Smooth muscle cell (in vitro differentiated cells): ENCODE results near the gene CEP85L. TPM values are rescaled to one million over a fixed set of nuclear protein-coding genes. Genes with fewer than 3 reads are reported as not detected.

Source experiments
- DNase-seq: peaks from one replicate; lab custom pipeline; 2025; ENCODE audit not compliant: unreplicated experiment; lab: John Stamatoyannopoulos, UW
- H2AFZ ChIP-seq: fragments of 200-600 bp; sonication (generic); 2 replicates; pipeline ENCODE4 v1.6.0; 2016; ENCODE audit warnings: antibody characterized with exemption, low read depth, mild to moderate bottlenecking
- H3F3A ChIP-seq: fragments of 200-600 bp; sonication (generic); 2 replicates; pipeline ENCODE4 v1.6.0; 2017; ENCODE audit warnings: antibody characterized with exemption, low read depth
- H3K27ac ChIP-seq: fragments of 200-600 bp; sonication (generic); 2 replicates; pipeline ENCODE4 v1.5.1; 2016; ENCODE audit warnings: low read depth, mild to moderate bottlenecking
- H3K27me3 ChIP-seq: fragments of 200-600 bp; sonication (generic); 2 replicates; pipeline ENCODE4 v1.6.1; 2016; ENCODE audit warnings: low read depth, mild to moderate bottlenecking
- H3K36me3 ChIP-seq: fragments of 200-600 bp; sonication (generic); 2 replicates; pipeline ENCODE4 v1.5.1; 2016; ENCODE audit warnings: low read depth
- H3K4me1 ChIP-seq: fragments of 200-600 bp; sonication (generic); 2 replicates; pipeline ENCODE4 v1.5.1; 2016; ENCODE audit warnings: low read depth
- H3K4me2 ChIP-seq: fragments of 200-600 bp; sonication (generic); 2 replicates; pipeline ENCODE4 v1.6.0; 2016; ENCODE audit warnings: mild to moderate bottlenecking
- H3K4me3 ChIP-seq: fragments of 200-600 bp; sonication (generic); 2 replicates; pipeline ENCODE4 v1.5.1; 2016; ENCODE audit warnings: mild to moderate bottlenecking
- H3K79me2 ChIP-seq: fragments of 200-600 bp; sonication (generic); 2 replicates; pipeline ENCODE4 v1.6.0; 2016; ENCODE audit warnings: low read depth, mild to moderate bottlenecking
- H3K9ac ChIP-seq: fragments of 200-600 bp; sonication (generic); 2 replicates; pipeline ENCODE4 v1.6.0; 2016; ENCODE audit warnings: low read depth
- H3K9me3 ChIP-seq: fragments of 200-600 bp; sonication (generic); replicated peaks from 2 replicates; pipeline ENCODE4 v1.5.1; 2016; ENCODE audit warnings: low read depth
- H4K20me1 ChIP-seq: fragments of 200-600 bp; sonication (generic); 2 replicates; pipeline ENCODE4 v1.6.0; 2016; ENCODE audit warnings: low read depth
- WGBS: methylation state at CpG from one replicate; pipeline ENCODE4 v1.1.7; 2016; ENCODE audit warnings: low lambda C conversion rate; 5-methylcytosine and 5-hydroxymethylcytosine counted together
- polyA plus RNA-seq: library from polyadenylated mRNA; unstranded; fragments of >200 nt; fragmentation: Nextera tagmentation; extraction: Ambion mirVana; gene quantifications from 2 replicates; pipeline ENCODE4 v1.2.1, GENCODE V29; 2016
- total RNA-seq: library from RNA; depleted of rRNA; stranded (reverse); fragments of >200 nt; gene quantifications from 2 replicates; pipeline ENCODE4 v1.2.3, GENCODE V29; 2014
- TF ChIP-seq, protein P1 (sequence below): fragments of 200-600 bp; sonication (generic); IDR thresholded peaks from 2 replicates; pipeline ENCODE4 v1.5.1; 2017; ENCODE audit warnings: borderline replicate concordance, mild to moderate bottlenecking, antibody characterized with exemption; ENCODE audit not compliant: insufficient read depth, poor library complexity, severe bottlenecking

The CEP85L gene
- total and polyA plus RNA-seq, 2 experiments from 2014 or later, result 36.5 to 65.6 TPM

DNA sequence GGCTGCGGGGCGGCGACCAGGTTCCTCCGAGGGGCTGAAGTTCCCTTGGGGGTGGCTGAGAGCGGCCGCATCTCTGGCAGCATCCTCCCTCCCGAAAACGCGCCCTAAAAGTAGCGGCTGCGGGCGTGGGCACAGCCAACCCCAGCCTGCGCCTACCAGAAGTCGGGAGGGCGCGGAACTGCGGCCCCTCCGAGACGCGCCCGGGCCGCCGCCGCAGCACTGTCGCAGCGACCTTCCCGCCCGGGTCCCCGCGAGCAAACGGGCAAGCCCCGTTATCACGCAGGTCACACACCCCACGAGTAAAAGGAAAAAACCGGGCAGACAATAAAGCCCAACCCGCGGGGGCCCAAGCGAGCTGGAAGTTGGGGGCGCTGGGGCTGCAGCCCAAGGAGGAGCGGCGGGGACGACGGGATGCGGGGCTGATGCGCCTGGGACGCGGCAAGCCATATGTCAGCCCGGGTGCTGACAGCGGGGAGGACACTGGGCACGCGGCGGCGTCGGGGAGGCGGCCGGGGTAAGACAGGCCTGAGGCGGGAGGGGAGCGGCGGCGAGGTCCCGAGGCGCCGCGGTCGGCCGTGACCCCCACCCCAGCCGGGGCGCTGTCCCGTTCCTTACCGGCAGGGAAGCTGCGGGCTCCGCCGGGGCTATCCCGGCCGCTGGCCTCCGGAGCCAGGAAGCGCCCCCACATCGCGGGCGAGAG lies 659 bp downstream of the CEP85L start:
- DNase-seq, result peak; percentile 36
- Histone ChIP-seq H3K79me2 (peaks cover 51% of the 10 kb centered on the region), H3K4me1 (peaks cover 14% of the 10 kb centered on the region), H4K20me1 (peaks cover 13% of the 10 kb centered on the region), H3K36me3 (no peaks in the 10 kb centered on the region), H3K9me3 (no peaks in the 10 kb centered on the region), H3K9ac (peak overlapping the region; percentile 85), H3F3A (no peaks in the 10 kb centered on the region), H2AFZ (peak overlapping the region; percentile 56), H3K27ac (peak overlapping the region; percentile 88), H3K4me2 (peak overlapping the region; percentile 85), H3K4me3 (peak overlapping the region; percentile 96), H3K27me3 (no peaks in the 10 kb centered on the region)
- under 1% methylated on average over 53 of the region's 80 CpGs for WGBS
- TF ChIP-seq, protein P1, sequence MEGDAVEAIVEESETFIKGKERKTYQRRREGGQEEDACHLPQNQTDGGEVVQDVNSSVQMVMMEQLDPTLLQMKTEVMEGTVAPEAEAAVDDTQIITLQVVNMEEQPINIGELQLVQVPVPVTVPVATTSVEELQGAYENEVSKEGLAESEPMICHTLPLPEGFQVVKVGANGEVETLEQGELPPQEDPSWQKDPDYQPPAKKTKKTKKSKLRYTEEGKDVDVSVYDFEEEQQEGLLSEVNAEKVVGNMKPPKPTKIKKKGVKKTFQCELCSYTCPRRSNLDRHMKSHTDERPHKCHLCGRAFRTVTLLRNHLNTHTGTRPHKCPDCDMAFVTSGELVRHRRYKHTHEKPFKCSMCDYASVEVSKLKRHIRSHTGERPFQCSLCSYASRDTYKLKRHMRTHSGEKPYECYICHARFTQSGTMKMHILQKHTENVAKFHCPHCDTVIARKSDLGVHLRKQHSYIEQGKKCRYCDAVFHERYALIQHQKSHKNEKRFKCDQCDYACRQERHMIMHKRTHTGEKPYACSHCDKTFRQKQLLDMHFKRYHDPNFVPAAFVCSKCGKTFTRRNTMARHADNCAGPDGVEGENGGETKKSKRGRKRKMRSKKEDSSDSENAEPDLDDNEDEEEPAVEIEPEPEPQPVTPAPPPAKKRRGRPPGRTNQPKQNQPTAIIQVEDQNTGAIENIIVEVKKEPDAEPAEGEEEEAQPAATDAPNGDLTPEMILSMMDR, result no peak

DNA sequence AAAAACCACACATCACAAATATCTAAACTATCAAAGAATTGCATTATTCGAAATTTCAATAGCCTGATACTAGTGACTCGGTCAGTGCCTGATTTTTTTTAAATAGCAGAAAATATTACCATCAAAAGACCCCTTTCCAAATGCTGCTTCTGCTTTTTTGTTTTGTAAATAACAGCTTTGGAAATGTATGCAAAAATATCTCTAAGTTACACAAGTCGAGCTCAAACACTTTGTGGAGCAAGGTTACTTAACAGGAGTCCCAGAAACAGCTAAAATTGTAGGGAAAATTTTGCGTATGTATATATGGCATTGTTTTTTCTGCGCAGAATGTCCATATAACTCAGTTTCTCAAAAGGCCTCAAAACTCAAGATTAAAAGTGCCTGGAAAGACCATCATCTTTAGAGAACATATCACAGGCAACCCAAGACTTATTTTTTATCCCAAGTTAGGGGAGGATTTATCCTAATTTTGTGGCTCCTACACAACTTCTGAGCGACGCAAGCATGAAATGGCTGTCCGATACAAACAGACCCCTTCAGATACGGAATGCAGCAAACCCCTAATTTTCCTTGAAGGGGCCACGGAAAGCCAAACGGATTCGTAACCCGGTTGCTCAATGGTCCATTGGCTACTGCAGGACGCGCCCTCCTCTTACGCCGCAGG lies 1.3 kb downstream of the CEP85L start:
- H3K36me3 ChIP-seq, result no peaks in the 10 kb centered on the region
- H3K4me2 ChIP-seq, result peak overlapping the region; percentile 85
- H2AFZ ChIP-seq, result peak overlapping the region; percentile 56
- H3K9ac ChIP-seq, result peak overlapping the region; percentile 85
- 6% methylated on average over 17 of the region's 17 CpGs for WGBS
- H4K20me1 ChIP-seq, result peaks cover 19% of the 10 kb centered on the region
- TF ChIP-seq, protein P1, result no peak
- H3K4me3 ChIP-seq, result peak overlapping the region; percentile 96
- no peaks in the 10 kb centered on the region for H3F3A ChIP-seq
- peak overlapping the region; percentile 88 for H3K27ac ChIP-seq
- H3K27me3 ChIP-seq, result no peaks in the 10 kb centered on the region
- no peaks in the 10 kb centered on the region for H3K9me3 ChIP-seq
- H3K4me1 ChIP-seq, result peaks cover 14% of the 10 kb centered on the region
- H3K79me2 ChIP-seq, result peaks cover 58% of the 10 kb centered on the region
- DNase-seq, result no peak

DNA sequence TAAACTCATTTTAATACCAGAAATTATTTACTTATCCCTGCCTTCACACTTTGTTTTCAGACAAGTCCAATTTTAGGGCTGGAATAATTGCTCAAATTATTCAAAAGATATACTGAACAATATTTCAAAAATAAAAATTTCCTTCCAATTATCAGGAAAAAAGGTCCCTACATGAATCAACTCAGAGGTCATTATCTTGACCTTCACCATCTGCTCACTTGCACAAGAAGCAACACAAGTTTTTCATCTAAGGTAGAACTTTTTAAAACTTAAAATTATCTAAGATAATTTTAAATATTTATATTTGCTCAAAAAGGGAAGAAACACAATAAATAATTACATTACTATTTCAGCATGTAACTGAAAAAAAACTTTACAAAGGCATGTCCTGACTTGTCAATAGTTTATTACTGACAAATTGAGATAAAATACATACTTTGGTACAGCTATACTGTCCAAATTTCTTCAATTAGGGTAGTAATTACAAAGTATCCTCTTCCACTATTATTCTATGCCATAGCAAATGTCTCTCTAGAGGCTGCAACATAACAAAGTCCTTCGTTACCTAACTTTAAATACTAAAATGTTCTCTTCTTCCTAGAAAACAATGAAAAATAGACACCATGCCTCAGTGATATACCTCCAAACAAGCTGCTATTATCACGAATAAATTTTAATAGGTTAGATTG lies 2.4 kb downstream of the CEP85L start:
- Histone ChIP-seq H2AFZ (no peak overlapping the region), H3K27ac (peak overlapping the region; percentile 88), H3K4me1 (peaks cover 14% of the 10 kb centered on the region), H3K27me3 (no peaks in the 10 kb centered on the region), H3K4me3 (peak overlapping the region; percentile 96), H3K9me3 (no peaks in the 10 kb centered on the region), H3K79me2 (peaks cover 68% of the 10 kb centered on the region), H4K20me1 (peaks cover 30% of the 10 kb centered on the region), H3K9ac (peak overlapping the region; percentile 85), H3K36me3 (no peaks in the 10 kb centered on the region), H3K4me2 (peak overlapping the region; percentile 85), H3F3A (no peaks in the 10 kb centered on the region)
- TF ChIP-seq, protein P1, result no peak
- no peak for DNase-seq
- 61% methylated on average over 2 of the region's 2 CpGs for WGBS
